Keratinocyte (primary cell): ENCODE measurements around the gene SNX15. TPM values are rescaled to one million over a fixed set of nuclear protein-coding genes. Genes with fewer than 3 reads are reported as not detected.

Experiments used
- DNase-seq: peaks from one replicate; pipeline ENCODE4 v3.0.0-alpha.2; 2011; ENCODE audit warnings: low read depth, missing footprints, low spot score
- FAIRE-seq: peaks from 2 replicates; lab custom pipeline; 2011; peaks lifted over from hg19 to GRCh38; lab: Jason Lieb, UNC
- H2AFZ ChIP-seq: 2 replicates; pipeline ENCODE4 v1.6.0; 2012; ENCODE audit warnings: low read length, control low read depth, inconsistent platforms; ENCODE audit not compliant: control insufficient read depth
- H3K27ac ChIP-seq: 2 replicates; pipeline ENCODE4 v1.5.1; 2011; ENCODE audit warnings: low read length; ENCODE audit not compliant: control insufficient read depth, insufficient read depth
- H3K27me3 ChIP-seq: 3 replicates; pipeline ENCODE4 v1.6.0; 2011; ENCODE audit warnings: low read length; ENCODE audit not compliant: control insufficient read depth, insufficient read depth; ENCODE audit errors: extremely low read depth
- H3K36me3 ChIP-seq, 2 experiments: 2 replicates in 1 of 2; 3 replicates in 1 of 2; pipeline ENCODE4 v1.5.1; 2011; ENCODE audit warnings: low read length in 2 of 2, mild to moderate bottlenecking in 1 of 2; ENCODE audit not compliant: control insufficient read depth in 2 of 2, insufficient read depth in 2 of 2; ENCODE audit errors: extremely low read depth in 1 of 2
- H3K4me1 ChIP-seq: 3 replicates; pipeline ENCODE4 v1.5.1; 2011; ENCODE audit warnings: low read length; ENCODE audit not compliant: control insufficient read depth, insufficient read depth; ENCODE audit errors: extremely low read depth
- H3K4me2 ChIP-seq: 3 replicates; pipeline ENCODE4 v1.6.0; 2011; ENCODE audit warnings: low read depth, low read length; ENCODE audit not compliant: control insufficient read depth, insufficient read depth; ENCODE audit errors: extremely low read depth
- H3K4me3 ChIP-seq, 3 experiments: fragments of 200-600 bp in 1 of 3; sonication (generic) in 1 of 3; 2 replicates in 2 of 3; 3 replicates in 1 of 3; pipeline ENCODE4 v1.5.1; 2011 to 2016; ENCODE audit warnings: low read length in 3 of 3, mild to moderate bottlenecking in 3 of 3, control low read depth in 2 of 3, inconsistent platforms in 1 of 3, low read depth in 1 of 3, mixed read lengths in 1 of 3, mixed run types in 1 of 3, moderate library complexity in 1 of 3; ENCODE audit not compliant: control insufficient read depth in 2 of 3, insufficient read depth in 2 of 3; ENCODE audit errors: extremely low read depth in 1 of 3
- H3K79me2 ChIP-seq: 2 replicates; pipeline ENCODE4 v1.6.0; 2012; ENCODE audit warnings: low read length; ENCODE audit not compliant: control insufficient read depth, insufficient read depth
- H3K9ac ChIP-seq: 3 replicates; pipeline ENCODE4 v1.6.0; 2011; ENCODE audit warnings: low read length; ENCODE audit not compliant: control insufficient read depth, insufficient read depth; ENCODE audit errors: extremely low read depth
- H3K9me1 ChIP-seq: 3 replicates; pipeline ENCODE4 v1.6.0; 2011; ENCODE audit warnings: low read length; ENCODE audit not compliant: control insufficient read depth, insufficient read depth; ENCODE audit errors: extremely low read depth
- H3K9me3 ChIP-seq: 2 replicates; pipeline ENCODE4 v1.5.1; 2012; ENCODE audit warnings: low read depth, low read length; ENCODE audit not compliant: control insufficient read depth
- H4K20me1 ChIP-seq: 3 replicates; pipeline ENCODE4 v1.6.0; 2011; ENCODE audit warnings: low read length; ENCODE audit not compliant: control insufficient read depth, insufficient read depth; ENCODE audit errors: extremely low read depth
- CTCF ChIP-seq, 3 experiments: IDR thresholded peaks in 1 of 3; conservative IDR thresholded peaks in 1 of 3; optimal IDR thresholded peaks in 1 of 3; 2 replicates in 2 of 3; 3 replicates in 1 of 3; pipeline versions ENCODE3 to v1.5.1; 2011; ENCODE audit warnings: low read length in 3 of 3, mild to moderate bottlenecking in 3 of 3, moderate library complexity in 2 of 3, control low read depth in 1 of 3, inconsistent platforms in 1 of 3; ENCODE audit not compliant: insufficient read depth in 2 of 3; ENCODE audit errors: extremely low read depth in 1 of 3
- EZH2 ChIP-seq: IDR thresholded peaks from one replicate; pipeline ENCODE4 v1.6.1; 2012; ENCODE audit warnings: inconsistent platforms, mild to moderate bottlenecking, low read length, moderate library complexity
- dilution Hi-C: fragments of 300-500 bp; cut with MboI; formaldehyde crosslinking; loops from one replicate; pipeline ENCODE4 v1.7.0; 2020; ENCODE audit warnings: low sequenced_read_pairs; ENCODE audit not compliant: extremely low pct_ligation_motif_present
- polyA plus RNA-seq, 5 experiments: library from polyadenylated mRNA; depleted of rRNA in 3 of 5; stranded (reverse) in 3 of 5; stranded (forward) in 1 of 5; unstranded in 1 of 5; fragments of >200 nt; gene quantifications; 1 replicate in 1 of 5; 2 replicates in 3 of 5; 3 replicates in 1 of 5; pipeline versions ENCODE4 v1.2.1 to v1.2.3, GENCODE V29; 2011 to 2012; ENCODE audit warnings: missing spikeins in 2 of 5, low read depth in 1 of 5, low replicate concordance in 1 of 5

The SNX15 gene
- polyA plus RNA-seq, 1 donor (not counting 4 experiments of a cell fraction or from before 2014, with no cell fraction given) = 1.8 TPM

- no peak for TF ChIP-seq CTCF (optimal IDR thresholded peaks at IDR 0.05 in 1 of 3, IDR thresholded peaks at IDR 0.05 in 1 of 3, conservative IDR thresholded peaks at IDR 0.05 in 1 of 3; ENCODE audit: extremely low read depth in 1 of 3, insufficient read depth in 2 of 3, low read length in 3 of 3)
- Histone ChIP-seq H3K36me3 (peaks cover 3 to 7% of the 10 kb centered on the region in 2 experiments), H2AFZ (no peak overlapping the region), H3K4me2 (peak overlapping the region; percentile 16), H3K27me3 (no peaks in the 10 kb centered on the region), H3K79me2 (peaks cover 5% of the 10 kb centered on the region), H3K9me3 (no peaks in the 10 kb centered on the region), H3K9me1 (no peaks in the 10 kb centered on the region), H3K27ac (no peak overlapping the region), H3K4me3 (no peak overlapping the region), H3K4me1 (peaks cover 20% of the 10 kb centered on the region), H4K20me1 (no peaks in the 10 kb centered on the region), H3K9ac (no peak overlapping the region)
- dilution Hi-C loops = no loop called here
- FAIRE-seq (no peak), DNase-seq (no peak)
Measured at GRCh38 chr11:65042891-65043290, 15.7 kb downstream of the SNX15 start.

- Histone ChIP-seq H3K36me3 (peaks cover 3 to 7% of the 10 kb centered on the region in 2 experiments), H3K27ac (no peak overlapping the region), H3K27me3 (no peaks in the 10 kb centered on the region), H3K4me2 (no peak overlapping the region), H3K79me2 (peaks cover 5% of the 10 kb centered on the region), H3K9ac (no peak overlapping the region), H3K4me1 (peaks cover 20% of the 10 kb centered on the region), H3K9me1 (no peaks in the 10 kb centered on the region), H4K20me1 (no peaks in the 10 kb centered on the region), H3K9me3 (no peaks in the 10 kb centered on the region), H2AFZ (no peak overlapping the region), H3K4me3 (no peak overlapping the region)
- DNase-seq = no peak
- TF ChIP-seq EZH2 (no peak), CTCF (optimal IDR thresholded peaks at IDR 0.05 in 1 of 3, IDR thresholded peaks at IDR 0.05 in 1 of 3, conservative IDR thresholded peaks at IDR 0.05 in 1 of 3; ENCODE audit: extremely low read depth in 1 of 3, insufficient read depth in 2 of 3, low read length in 3 of 3) (no peak)
- dilution Hi-C loops = no loop called here
- no peak for FAIRE-seq
Measured at GRCh38 chr11:65043881-65044501, 16.8 kb downstream of the SNX15 start.
